Central memory CD4-positive, alpha-beta T cell (primary cell): ENCODE data around the gene FKBP14.

Source experiments
- DNase-seq: peaks from one replicate; pipeline ENCODE4 v3.0.0; 2022
- total RNA-seq, 3 experiments: gene quantifications; one replicate each; lab custom pipeline; 2026; lab: John Stamatoyannopoulos, UW

FKBP14 gene
- 8.9 to 13.1 (median 12.1) reads per million in 3 experiments for total RNA-seq

GRCh38 chr7:30026229-30027064 is at the start of gene FKBP14:
TSS of gene FKBP14 (minus strand) at chr7:30026702. CDS start at chr7:30026508, 194 bp downstream.
- peak; percentile 89 for DNase-seq

GRCh38 chr7:30074422-30075030 is 48.0 kb upstream of the FKBP14 start:
- DNase-seq, result peak; percentile 6

- no peak for DNase-seq
Observed at GRCh38 chr7:30072735-30073134, 46.2 kb upstream of the FKBP14 start.

GRCh38 chr7:30070052-30070451 is 43.5 kb upstream of the FKBP14 start:
- DNase-seq, result no peak

- DNase-seq, result no peak
Observed at GRCh38 chr7:30069096-30069867, 42.8 kb upstream of the FKBP14 start.

GRCh38 chr7:30068117-30068516 is 41.6 kb upstream of the FKBP14 start:
- no peak for DNase-seq

GRCh38 chr7:30066687-30067086 is 40.2 kb upstream of the FKBP14 start:
- DNase-seq, result no peak

- no peak for DNase-seq
Observed at GRCh38 chr7:30065746-30066145, 39.2 kb upstream of the FKBP14 start.

GRCh38 chr7:30062587-30062986 is 36.1 kb upstream of the FKBP14 start:
- no peak for DNase-seq

GRCh38 chr7:30061786-30062185 is 35.3 kb upstream of the FKBP14 start:
- peak; percentile 10 for DNase-seq

GRCh38 chr7:30057741-30058140 is 31.2 kb upstream of the FKBP14 start:
- no peak for DNase-seq

GRCh38 chr7:30053068-30053467 is 26.6 kb upstream of the FKBP14 start:
- DNase-seq, result no peak

GRCh38 chr7:30049173-30049572 is 22.7 kb upstream of the FKBP14 start:
- DNase-seq, result no peak

- DNase-seq, result no peak
Observed at GRCh38 chr7:30048582-30048981, 22.1 kb upstream of the FKBP14 start.

GRCh38 chr7:30047124-30047523 is 20.6 kb upstream of the FKBP14 start:
- no peak for DNase-seq

- no peak for DNase-seq
Observed at GRCh38 chr7:30046127-30046770, 19.7 kb upstream of the FKBP14 start.

GRCh38 chr7:30041526-30042269 is 15.2 kb upstream of the FKBP14 start:
- DNase-seq, result no peak

- no peak for DNase-seq
Observed at GRCh38 chr7:30040938-30041337, 14.4 kb upstream of the FKBP14 start.

- no peak for DNase-seq
Observed at GRCh38 chr7:30038196-30038980, 11.9 kb upstream of the FKBP14 start.

GRCh38 chr7:30036220-30036619 is 9.7 kb upstream of the FKBP14 start:
- DNase-seq, result no peak

- DNase-seq, result no peak
Observed at GRCh38 chr7:30034501-30034900, 8.0 kb upstream of the FKBP14 start.
